Measurements from ENCODE around the gene PRR14.

Gene PRR14

DNA sequence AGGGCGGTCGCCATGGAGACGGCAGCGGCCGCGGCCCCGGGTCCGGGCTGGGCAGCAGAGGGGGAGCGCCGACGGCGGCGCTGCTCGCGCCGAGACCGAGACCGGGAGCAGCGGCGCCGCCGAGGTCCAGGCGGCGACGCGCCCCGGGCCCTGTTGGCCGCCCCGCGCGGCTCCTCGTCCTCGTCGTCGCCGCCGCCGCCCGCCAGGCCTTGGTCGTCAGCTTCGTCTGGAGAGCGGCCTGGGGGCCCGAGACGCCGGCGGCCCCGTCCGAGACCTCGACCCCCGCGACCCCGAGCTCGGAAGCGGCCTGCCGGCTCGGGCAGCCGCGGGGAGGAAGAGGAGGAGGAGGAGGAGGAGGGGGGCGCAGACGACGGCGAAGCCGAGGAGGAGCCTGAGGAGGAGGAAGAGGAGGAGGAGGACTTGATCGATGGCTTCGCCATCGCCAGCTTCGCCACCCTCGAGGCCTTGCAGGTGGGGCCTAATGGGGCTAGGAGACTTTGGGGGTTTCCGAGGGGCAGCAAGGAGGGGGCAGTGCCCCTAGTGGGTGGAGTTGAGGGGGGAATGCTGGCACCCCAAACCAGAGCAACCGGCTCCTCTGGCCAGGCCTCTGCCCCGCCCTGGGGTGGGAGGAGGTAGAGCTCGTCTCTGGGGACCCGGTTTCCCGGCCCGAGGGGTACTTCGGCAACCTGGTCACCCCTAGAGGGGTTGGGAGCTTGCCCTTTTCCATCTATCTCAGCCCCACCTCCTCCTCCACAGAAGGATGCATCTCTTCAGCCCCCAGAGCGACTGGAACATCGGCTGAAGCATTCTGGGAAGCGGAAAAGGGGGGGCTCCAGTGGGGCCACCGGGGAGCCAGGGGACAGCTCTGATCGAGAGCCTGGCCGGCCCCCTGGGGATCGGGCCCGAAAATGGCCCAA, 9.0 kb downstream of the PRR14 start:
- DNase-seq (ENCODE audit: low read depth): peak; percentile 39

- no peak for DNase-seq (ENCODE audit: low read depth)
These were observed 9.9 kb downstream of the PRR14 start for GRCh38 chr16:30660424-30661261.

DNA sequence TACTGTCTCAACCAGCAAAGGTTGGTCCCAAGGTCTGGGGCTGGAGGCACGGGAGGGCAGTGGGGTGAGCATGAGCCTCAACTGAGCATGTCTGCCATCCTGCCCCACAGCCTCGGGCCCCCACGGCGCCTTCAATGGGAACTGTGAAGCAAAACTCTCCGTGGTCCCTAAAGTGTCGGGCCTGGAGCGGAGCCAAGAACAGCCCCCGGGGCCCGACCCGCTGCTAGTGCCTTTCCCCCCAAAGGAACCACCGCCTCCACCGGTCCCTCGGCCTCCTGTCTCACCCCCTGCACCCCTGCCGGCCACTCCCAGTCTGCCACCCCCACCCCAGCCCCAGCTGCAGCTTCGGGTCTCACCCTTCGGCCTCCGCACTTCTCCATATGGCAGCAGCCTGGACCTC, 11.7 kb downstream of the PRR14 start:
- DNase-seq (ENCODE audit: low read depth): no peak

GRCh38 chr16:30663038-30663437, 12.3 kb downstream of the PRR14 start:
- no peak for DNase-seq (ENCODE audit: low read depth)

- DNase-seq (ENCODE audit: low read depth): no peak
These were observed 13.1 kb downstream of the PRR14 start for GRCh38 chr16:30663820-30664219.

DNA sequence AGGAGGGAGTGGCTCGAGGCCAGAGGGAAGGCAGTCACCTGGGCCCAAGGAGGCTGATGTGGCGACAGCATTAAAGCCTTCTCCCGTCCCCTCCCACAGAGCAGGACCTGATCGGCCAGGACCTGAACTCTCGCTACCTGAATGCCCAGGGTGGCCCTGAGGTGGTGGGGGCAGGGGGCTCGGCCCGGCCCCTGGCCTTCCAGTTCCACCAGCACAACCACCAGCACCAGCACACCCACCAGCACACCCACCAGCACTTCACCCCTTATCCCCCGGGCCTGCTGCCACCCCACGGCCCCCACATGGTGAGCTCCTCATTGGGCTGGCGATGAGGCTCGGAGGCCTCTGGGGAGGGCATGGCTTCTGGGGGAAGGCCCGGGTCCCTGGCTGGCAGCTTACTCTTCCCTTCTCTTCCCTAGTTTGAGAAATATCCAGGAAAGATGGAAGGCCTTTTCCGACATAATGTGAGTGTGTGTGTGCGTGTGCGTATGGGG, 13.9 kb downstream of the PRR14 start:
- no peak for DNase-seq (ENCODE audit: low read depth)

DNA sequence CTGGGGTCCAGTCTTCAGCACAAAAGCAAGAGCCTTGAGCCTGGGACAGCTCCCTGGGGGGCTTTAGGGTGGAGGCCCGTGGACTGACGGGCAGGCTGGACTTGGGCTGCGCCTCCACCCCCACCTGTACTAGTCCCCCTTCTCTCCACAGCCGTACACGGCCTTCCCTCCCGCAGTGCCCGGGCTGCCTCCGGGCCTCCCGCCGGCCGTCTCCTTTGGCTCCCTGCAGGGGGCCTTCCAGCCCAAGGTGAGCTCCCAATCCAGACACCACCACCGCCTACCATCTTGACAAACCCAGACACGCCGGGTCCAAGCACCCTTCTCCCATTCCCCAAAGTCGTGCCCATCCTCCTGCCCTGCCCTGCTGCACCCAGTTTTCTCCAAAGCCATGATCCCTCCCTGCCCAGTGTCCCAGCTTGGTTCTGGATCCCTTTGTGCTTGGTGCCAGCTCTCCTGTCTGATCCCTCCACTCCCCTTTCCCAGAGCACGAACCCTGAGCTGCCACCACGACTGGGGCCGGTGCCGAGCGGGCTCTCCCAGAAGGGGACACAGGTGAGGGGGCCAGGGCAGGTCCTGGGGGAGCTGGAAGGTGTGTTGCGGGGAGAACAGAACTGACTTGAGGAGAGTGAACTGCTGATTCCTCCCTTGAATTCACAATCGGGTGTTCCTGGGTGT, 14.5 kb downstream of the PRR14 start:
- DNase-seq (ENCODE audit: low read depth): no peak

DNA sequence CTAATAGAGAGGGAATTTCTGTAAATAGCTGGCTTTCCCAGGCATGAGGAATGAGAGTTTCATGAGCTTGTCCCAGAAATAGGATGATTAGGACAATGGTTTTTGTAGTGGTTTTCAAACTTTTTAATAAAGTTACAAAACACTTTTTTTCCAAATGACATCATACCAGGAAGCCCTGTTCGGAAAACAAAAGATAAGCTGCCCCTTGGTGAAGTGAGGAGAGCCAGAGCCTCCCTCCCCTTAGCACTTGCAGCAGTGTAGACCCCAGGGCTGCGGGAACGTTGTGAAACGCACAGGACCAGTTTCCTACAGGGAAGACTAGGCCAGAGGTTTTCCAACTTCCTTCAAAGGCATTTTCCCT, 15.1 kb downstream of the PRR14 start:
- DNase-seq (ENCODE audit: low read depth): no peak

DNA sequence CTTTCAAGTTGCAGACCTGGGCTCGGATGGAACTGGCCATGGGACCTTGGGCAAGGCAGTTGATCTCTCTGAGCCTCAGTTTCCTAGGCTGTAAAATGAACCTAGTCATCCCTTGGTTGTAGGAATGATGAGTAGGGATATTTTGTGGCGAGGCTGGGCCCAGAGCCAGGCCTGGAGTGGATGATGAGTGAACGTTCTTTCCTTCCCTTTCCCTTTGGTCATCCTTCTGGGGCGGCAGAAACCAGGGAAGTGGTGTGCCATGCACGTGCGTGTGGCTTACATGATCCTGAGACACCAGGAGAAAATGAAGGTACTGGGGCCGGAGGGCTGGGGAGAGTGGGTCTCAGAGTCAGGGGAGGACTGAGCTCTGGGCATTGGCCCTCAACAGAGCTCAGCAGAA, 15.9 kb downstream of the PRR14 start:
- no peak for DNase-seq (ENCODE audit: low read depth)

GRCh38 chr16:30667361-30667905, 16.7 kb downstream of the PRR14 start:
- DNase-seq (ENCODE audit: low read depth): no peak

- no peak for DNase-seq (ENCODE audit: low read depth)
These were observed 17.6 kb downstream of the PRR14 start for GRCh38 chr16:30668393-30668792.

GRCh38 chr16:30669026-30669902, 18.5 kb downstream of the PRR14 start:
- no peak for DNase-seq (ENCODE audit: low read depth)

- DNase-seq (ENCODE audit: low read depth): no peak
These were observed 19.4 kb downstream of the PRR14 start for GRCh38 chr16:30669903-30670824.

DNA sequence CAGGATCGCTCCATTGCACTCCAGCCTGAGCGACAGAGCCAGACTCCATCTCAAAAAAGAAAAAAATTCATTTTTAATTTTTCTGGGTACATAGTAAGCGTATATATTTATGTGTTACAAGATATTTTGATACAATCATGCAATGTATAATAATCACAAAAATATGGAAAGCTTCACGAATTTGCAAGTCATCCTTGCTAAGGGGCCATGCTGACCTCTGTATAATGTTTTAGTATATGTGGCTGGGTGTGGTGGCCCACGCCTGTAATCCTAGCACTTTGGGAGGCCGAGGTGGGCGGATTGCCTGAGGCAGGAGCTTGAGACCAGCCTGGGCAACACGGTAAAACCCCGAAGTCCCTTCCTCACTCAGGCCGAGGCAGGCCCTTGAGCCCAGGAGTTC, 24.4 kb downstream of the PRR14 start:
- DNase-seq (ENCODE audit: low read depth): no peak

GRCh38 chr16:30677931-30678585, 27.3 kb downstream of the PRR14 start:
- DNase-seq (ENCODE audit: low read depth): no peak

GRCh38 chr16:30678586-30678970, 27.8 kb downstream of the PRR14 start:
- DNase-seq (ENCODE audit: low read depth): no peak

- DNase-seq (ENCODE audit: low read depth): no peak
These were observed 29.6 kb downstream of the PRR14 start for GRCh38 chr16:30680326-30680725.

- no peak for DNase-seq (ENCODE audit: low read depth)
These were observed 37.9 kb downstream of the PRR14 start for GRCh38 chr16:30688701-30689100.

DNA sequence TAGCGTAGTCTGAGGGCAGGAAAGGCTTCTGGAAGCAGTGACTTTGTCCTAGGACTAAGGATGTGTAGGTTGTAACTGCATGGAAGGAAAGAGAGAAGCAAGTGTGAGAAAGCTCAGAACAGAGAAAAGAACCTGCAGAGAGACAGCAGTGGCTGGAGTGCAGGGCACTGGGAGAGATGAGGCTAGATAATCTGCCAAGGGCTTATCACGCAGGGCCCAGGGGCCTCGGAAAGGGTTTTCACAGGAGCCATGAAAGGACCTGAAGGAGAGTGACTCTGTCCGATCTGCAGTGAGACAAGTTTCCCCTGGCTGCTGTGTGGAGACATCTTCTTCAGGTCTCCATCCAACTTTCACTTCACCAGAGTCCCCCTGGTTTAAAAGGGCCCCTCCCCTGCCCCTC, 41.1 kb downstream of the PRR14 start:
- no peak for DNase-seq (ENCODE audit: low read depth)

All from CMK (cell line).